Neural cell (in vitro differentiated cells): Measurements from ENCODE around the gene THUMPD3. TPM values are rescaled to one million over a fixed set of nuclear protein-coding genes. Genes with fewer than 3 reads are reported as not detected.

ENCODE experiments used
- H2AFZ ChIP-seq: fragments of 200-600, 300-800 bp; sonication (generic), shearing (Covaris generic); 2 replicates; pipeline ENCODE4 v1.6.0; 2014; ENCODE audit warnings: low read depth, mild to moderate bottlenecking, antibody characterized with exemption, low read length, moderate library complexity
- H3F3A ChIP-seq: fragments of 200-600 bp; shearing (Covaris generic); 2 replicates; pipeline ENCODE4 v1.6.1; 2016; ENCODE audit warnings: mild to moderate bottlenecking, moderate library complexity, mixed read lengths, antibody characterized with exemption, low read length; ENCODE audit not compliant: insufficient read depth, poor library complexity, severe bottlenecking
- H3K27ac ChIP-seq: fragments of 200-600, 300-800 bp; sonication (generic), shearing (Covaris generic); 2 replicates; pipeline ENCODE4 v1.5.1; 2014; ENCODE audit warnings: mild to moderate bottlenecking, low read length, moderate library complexity
- H3K27me3 ChIP-seq: fragments of 300-800, 200-600 bp; sonication (generic), shearing (Covaris generic); 2 replicates; pipeline ENCODE4 v1.6.0; 2014; ENCODE audit warnings: mild to moderate bottlenecking, low read depth, low read length, moderate library complexity; ENCODE audit not compliant: insufficient read depth
- H3K36me3 ChIP-seq: fragments of 300-800, 200-600 bp; sonication (generic), shearing (Covaris generic); 2 replicates; pipeline ENCODE4 v1.5.1; 2014; ENCODE audit warnings: mild to moderate bottlenecking, antibody characterized with exemption, low read length, moderate library complexity; ENCODE audit not compliant: insufficient read depth
- H3K4me2 ChIP-seq: fragments of 300-800, 200-600 bp; sonication (generic), shearing (Covaris generic); 2 replicates; pipeline ENCODE4 v1.6.0; 2014; ENCODE audit warnings: mild to moderate bottlenecking, low read length
- H3K4me3 ChIP-seq: fragments of 300-800, 200-600 bp; sonication (generic), shearing (Covaris generic); 2 replicates; pipeline ENCODE4 v1.5.1; 2014; ENCODE audit warnings: mild to moderate bottlenecking, low read length, moderate library complexity
- H3K79me2 ChIP-seq: fragments of 200-600 bp; shearing (Covaris generic); replicated peaks from 2 replicates; pipeline ENCODE4 v1.6.0; 2014; ENCODE audit warnings: mild to moderate bottlenecking, low read length, moderate library complexity; ENCODE audit not compliant: insufficient read depth
- H3K9ac ChIP-seq: fragments of 300-800, 200-600 bp; sonication (generic), shearing (Covaris generic); 2 replicates; pipeline ENCODE4 v1.6.1; 2016; ENCODE audit warnings: mild to moderate bottlenecking, low read length, mixed read lengths
- H3K9me2 ChIP-seq: fragments of 200-600 bp; shearing (Covaris generic); 2 replicates; pipeline ENCODE4 v1.6.1; 2016; ENCODE audit warnings: mild to moderate bottlenecking, low read length, mixed read lengths; ENCODE audit not compliant: insufficient read depth
- H3K9me3 ChIP-seq: fragments of 200-600, 300-800 bp; sonication (generic), shearing (Covaris generic); 2 replicates; pipeline ENCODE4 v1.6.1; 2016; ENCODE audit warnings: mild to moderate bottlenecking, mixed run types, low read length, moderate library complexity, mixed read lengths
- H4K20me1 ChIP-seq: fragments of 200-600 bp; shearing (Covaris generic); 2 replicates; pipeline ENCODE4 v1.6.1; 2016; ENCODE audit warnings: mild to moderate bottlenecking, mixed run types; ENCODE audit not compliant: insufficient read depth
- EP300 ChIP-seq: fragments of 450-650 bp; conservative IDR thresholded peaks from 2 replicates; pipeline ENCODE4 v1.6.1; 2014; ENCODE audit warnings: antibody characterized with exemption, mild to moderate bottlenecking, moderate library complexity; ENCODE audit not compliant: poor library complexity, severe bottlenecking
- EZH2 ChIP-seq: fragments of 200-600, 300-800 bp; shearing (Covaris generic), sonication (generic); IDR thresholded peaks from 2 replicates; pipeline ENCODE4 v1.6.1; 2014; ENCODE audit warnings: antibody characterized with exemption, low read length, borderline replicate concordance, mild to moderate bottlenecking; ENCODE audit not compliant: insufficient read depth, poor library complexity, severe bottlenecking
- MXI1 ChIP-seq: fragments of 450-650 bp; conservative IDR thresholded peaks from 2 replicates; pipeline ENCODE4 v1.6.1; 2014; ENCODE audit warnings: antibody characterized with exemption, mild to moderate bottlenecking; ENCODE audit not compliant: poor library complexity, severe bottlenecking
- POLR2AphosphoS5 ChIP-seq: IDR thresholded peaks from 2 replicates; pipeline ENCODE4 v1.6.1; 2012
- RAD21 ChIP-seq: fragments of 450-650 bp; conservative IDR thresholded peaks from 2 replicates; pipeline ENCODE4 v1.6.1; 2014; ENCODE audit warnings: antibody characterized with exemption, mild to moderate bottlenecking, moderate library complexity
- SMC3 ChIP-seq: fragments of 450-650 bp; conservative IDR thresholded peaks from 2 replicates; pipeline ENCODE4 v1.6.1; 2014; ENCODE audit warnings: antibody characterized with exemption, mild to moderate bottlenecking, moderate library complexity; ENCODE audit not compliant: poor library complexity
- TAF1 ChIP-seq: IDR thresholded peaks from 2 replicates; pipeline ENCODE4 v1.6.1; 2012; ENCODE audit warnings: low read depth
- polyA minus RNA-seq: library from RNA; depleted of rRNA, polyadenylated mRNA; stranded (reverse); fragments of >200 nt; gene quantifications from 2 replicates; pipeline ENCODE4 v1.2.3, GENCODE V29; 2014
- polyA plus RNA-seq: library from polyadenylated mRNA; depleted of rRNA; stranded (reverse); fragments of >200 nt; gene quantifications from 2 replicates; pipeline ENCODE4 v1.2.3, GENCODE V29; 2014
- TF ChIP-seq, protein P1 (sequence below): IDR thresholded peaks from 2 replicates; pipeline ENCODE4 v1.6.1; 2012; ENCODE audit warnings: borderline replicate concordance
- TF ChIP-seq, protein P2 (sequence below): fragments of 450-650 bp; IDR thresholded peaks from 2 replicates; pipeline ENCODE4 v1.5.1; 2014; ENCODE audit warnings: antibody characterized with exemption, mild to moderate bottlenecking, moderate library complexity; ENCODE audit not compliant: poor library complexity, severe bottlenecking

The THUMPD3 gene, protein sequence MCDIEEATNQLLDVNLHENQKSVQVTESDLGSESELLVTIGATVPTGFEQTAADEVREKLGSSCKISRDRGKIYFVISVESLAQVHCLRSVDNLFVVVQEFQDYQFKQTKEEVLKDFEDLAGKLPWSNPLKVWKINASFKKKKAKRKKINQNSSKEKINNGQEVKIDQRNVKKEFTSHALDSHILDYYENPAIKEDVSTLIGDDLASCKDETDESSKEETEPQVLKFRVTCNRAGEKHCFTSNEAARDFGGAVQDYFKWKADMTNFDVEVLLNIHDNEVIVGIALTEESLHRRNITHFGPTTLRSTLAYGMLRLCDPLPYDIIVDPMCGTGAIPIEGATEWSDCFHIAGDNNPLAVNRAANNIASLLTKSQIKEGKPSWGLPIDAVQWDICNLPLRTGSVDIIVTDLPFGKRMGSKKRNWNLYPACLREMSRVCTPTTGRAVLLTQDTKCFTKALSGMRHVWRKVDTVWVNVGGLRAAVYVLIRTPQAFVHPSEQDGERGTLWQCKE
- polyA plus RNA-seq (32.6 and 35.0 TPM in 2 replicates), polyA minus RNA-seq (56.0 and 65.2 TPM in 2 replicates)

DNA sequence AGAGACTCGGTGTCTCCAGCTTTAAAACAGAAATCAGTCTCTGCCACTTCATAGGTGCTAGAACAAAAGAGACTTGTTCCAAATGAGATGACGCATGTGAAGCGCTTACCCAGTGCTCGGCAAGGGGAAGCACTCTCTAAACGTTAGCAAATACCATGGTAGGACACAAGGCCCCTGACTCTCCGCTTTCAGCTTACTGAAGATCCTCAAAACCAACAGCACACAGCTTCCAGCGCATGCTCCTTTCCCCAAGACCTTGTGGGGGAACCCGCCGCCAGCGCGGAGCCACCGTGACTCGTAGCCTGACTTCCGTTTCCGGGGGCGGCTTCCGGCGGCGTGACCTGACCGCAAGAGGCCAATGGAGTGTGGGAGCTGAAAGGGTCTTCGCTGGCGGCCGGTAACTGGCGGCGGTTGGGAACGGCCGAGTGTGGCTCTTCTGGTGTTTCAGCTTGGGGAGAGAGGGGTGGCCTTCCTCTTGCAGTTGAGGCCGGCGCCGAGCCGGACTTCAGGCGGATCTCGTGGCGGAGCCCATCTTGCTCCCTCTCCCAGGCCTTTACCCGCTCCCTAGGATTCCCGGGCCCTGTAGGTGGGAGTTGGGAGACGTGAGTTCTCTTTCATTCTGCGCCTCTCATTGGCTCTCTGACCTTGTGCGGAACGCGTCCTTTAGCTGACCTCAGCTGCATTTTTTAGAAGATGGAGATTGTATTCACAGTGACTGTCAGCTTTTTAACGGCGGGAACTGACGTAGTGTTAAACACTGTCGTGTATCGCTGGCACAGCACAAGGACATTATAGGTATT lies at the start of gene THUMPD3:
Gene THUMPD3 (plus strand): TSS at position 324 of the 800 bp plus-strand sequence. CDS start 2,015 bp downstream, outside the sequence.
- peak within 1 kb of the TSS; percentile 82 for H3K9ac ChIP-seq
- H3K9me2 ChIP-seq = no peaks in the 10 kb centered on the region
- peak within 1 kb of the TSS; percentile 69 for H3K4me3 ChIP-seq
- no peaks in the 10 kb centered on the region for H4K20me1 ChIP-seq
- H3K9me3 ChIP-seq = no peaks in the 10 kb centered on the region
- no peaks in the 10 kb centered on the region for H3K27me3 ChIP-seq
- TF ChIP-seq RAD21 (peak; percentile 40), POLR2AphosphoS5 (peak; percentile 86), EP300 (peak; percentile 51), EZH2 (no peak), SMC3 (peak; percentile 45), TAF1 (peak; percentile 73), MXI1 (peak; percentile 93)
- TF ChIP-seq, protein P1, sequence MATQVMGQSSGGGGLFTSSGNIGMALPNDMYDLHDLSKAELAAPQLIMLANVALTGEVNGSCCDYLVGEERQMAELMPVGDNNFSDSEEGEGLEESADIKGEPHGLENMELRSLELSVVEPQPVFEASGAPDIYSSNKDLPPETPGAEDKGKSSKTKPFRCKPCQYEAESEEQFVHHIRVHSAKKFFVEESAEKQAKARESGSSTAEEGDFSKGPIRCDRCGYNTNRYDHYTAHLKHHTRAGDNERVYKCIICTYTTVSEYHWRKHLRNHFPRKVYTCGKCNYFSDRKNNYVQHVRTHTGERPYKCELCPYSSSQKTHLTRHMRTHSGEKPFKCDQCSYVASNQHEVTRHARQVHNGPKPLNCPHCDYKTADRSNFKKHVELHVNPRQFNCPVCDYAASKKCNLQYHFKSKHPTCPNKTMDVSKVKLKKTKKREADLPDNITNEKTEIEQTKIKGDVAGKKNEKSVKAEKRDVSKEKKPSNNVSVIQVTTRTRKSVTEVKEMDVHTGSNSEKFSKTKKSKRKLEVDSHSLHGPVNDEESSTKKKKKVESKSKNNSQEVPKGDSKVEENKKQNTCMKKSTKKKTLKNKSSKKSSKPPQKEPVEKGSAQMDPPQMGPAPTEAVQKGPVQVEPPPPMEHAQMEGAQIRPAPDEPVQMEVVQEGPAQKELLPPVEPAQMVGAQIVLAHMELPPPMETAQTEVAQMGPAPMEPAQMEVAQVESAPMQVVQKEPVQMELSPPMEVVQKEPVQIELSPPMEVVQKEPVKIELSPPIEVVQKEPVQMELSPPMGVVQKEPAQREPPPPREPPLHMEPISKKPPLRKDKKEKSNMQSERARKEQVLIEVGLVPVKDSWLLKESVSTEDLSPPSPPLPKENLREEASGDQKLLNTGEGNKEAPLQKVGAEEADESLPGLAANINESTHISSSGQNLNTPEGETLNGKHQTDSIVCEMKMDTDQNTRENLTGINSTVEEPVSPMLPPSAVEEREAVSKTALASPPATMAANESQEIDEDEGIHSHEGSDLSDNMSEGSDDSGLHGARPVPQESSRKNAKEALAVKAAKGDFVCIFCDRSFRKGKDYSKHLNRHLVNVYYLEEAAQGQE = peak; percentile 63
- TF ChIP-seq, protein P2, sequence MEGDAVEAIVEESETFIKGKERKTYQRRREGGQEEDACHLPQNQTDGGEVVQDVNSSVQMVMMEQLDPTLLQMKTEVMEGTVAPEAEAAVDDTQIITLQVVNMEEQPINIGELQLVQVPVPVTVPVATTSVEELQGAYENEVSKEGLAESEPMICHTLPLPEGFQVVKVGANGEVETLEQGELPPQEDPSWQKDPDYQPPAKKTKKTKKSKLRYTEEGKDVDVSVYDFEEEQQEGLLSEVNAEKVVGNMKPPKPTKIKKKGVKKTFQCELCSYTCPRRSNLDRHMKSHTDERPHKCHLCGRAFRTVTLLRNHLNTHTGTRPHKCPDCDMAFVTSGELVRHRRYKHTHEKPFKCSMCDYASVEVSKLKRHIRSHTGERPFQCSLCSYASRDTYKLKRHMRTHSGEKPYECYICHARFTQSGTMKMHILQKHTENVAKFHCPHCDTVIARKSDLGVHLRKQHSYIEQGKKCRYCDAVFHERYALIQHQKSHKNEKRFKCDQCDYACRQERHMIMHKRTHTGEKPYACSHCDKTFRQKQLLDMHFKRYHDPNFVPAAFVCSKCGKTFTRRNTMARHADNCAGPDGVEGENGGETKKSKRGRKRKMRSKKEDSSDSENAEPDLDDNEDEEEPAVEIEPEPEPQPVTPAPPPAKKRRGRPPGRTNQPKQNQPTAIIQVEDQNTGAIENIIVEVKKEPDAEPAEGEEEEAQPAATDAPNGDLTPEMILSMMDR = peak; percentile 28
- peaks cover 7% of the 10 kb centered on the region for H3K79me2 ChIP-seq
- no peaks in the 10 kb centered on the region for H3K36me3 ChIP-seq
- peak within 1 kb of the TSS; percentile 87 for H2AFZ ChIP-seq
- H3K4me2 ChIP-seq = peak within 1 kb of the TSS; percentile 83
- no peaks in the 10 kb centered on the region for H3F3A ChIP-seq
- H3K27ac ChIP-seq = peak within 1 kb of the TSS; percentile 92

DNA sequence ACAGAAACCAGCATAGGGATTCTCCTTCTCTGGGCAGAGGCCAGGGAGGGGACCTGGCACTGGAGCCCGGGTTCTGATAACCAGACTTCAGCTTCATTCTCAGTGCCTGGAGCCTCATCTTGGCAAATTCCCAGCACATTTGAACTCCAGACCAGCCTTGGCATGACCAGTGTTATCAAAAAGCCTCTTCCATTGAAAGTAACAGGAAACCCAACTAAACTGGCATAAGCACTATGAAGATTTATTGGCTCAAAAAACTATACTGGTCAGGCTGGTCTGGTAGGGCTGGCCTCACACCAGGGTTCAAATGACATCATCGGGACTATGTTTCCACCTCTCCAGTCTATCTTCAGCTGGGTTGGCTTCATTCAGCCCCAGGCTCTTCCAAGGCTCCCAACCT lies 48.1 kb upstream of the THUMPD3 start:
- Histone ChIP-seq H3K9me3 (no peaks in the 10 kb centered on the region), H3K4me3 (no peak overlapping the region), H3K79me2 (no peaks in the 10 kb centered on the region), H3K4me2 (no peak overlapping the region), H3K9me2 (no peaks in the 10 kb centered on the region), H2AFZ (no peak overlapping the region), H3K27ac (no peak overlapping the region), H3K36me3 (no peaks in the 10 kb centered on the region), H3K27me3 (no peaks in the 10 kb centered on the region), H4K20me1 (no peaks in the 10 kb centered on the region), H3F3A (no peaks in the 10 kb centered on the region), H3K9ac (no peak overlapping the region)
- TF ChIP-seq TAF1 = no peak
- TF ChIP-seq RAD21 = no peak
- TF ChIP-seq, protein P1 = no peak
- no peak for TF ChIP-seq SMC3
- no peak for TF ChIP-seq POLR2AphosphoS5
- no peak for TF ChIP-seq EZH2
- no peak for TF ChIP-seq MXI1
- TF ChIP-seq EP300 = no peak
- TF ChIP-seq, protein P2 = no peak
